ENCODE results near the gene LRRC73. TPM values are rescaled to one million over a fixed set of nuclear protein-coding genes. Genes with fewer than 3 reads are reported as not detected.
A peak's percentile ranks its signal among the peaks of the same experiment; 100 is the strongest.
"Not testable (repeated sequence)": the region's sequence is repeated elsewhere in the genome, so short reads cannot be mapped to it uniquely, and the experiment has no call there.

LRRC73 gene
- under 1 TPM; 0.11 to 0.18 TPM for total RNA-seq

GRCh38 chr6:43509984-43510826 is at the start of gene LRRC73:
LRRC73 (minus strand) TSS chr6:43510346; CDS start chr6:43509785, 561 bp downstream.
- Mint-ChIP-seq H3K4me3 (peak within 1 kb of the TSS; percentile 66), H3K36me3 (ENCODE audit: low read depth) (peaks cover 25% of the 10 kb centered on the region), H3K27me3 (peaks cover 18% of the 10 kb centered on the region), H3K27ac (no peak within 1 kb of the TSS), H3K4me1 (ENCODE audit: low read depth) (peaks cover 20% of the 10 kb centered on the region), H3K9me3 (no peaks in the 10 kb centered on the region)
- ATAC-seq (peak; percentile 68), DNase-seq (peak; percentile 76)
- CTCF ChIA-PET: interaction anchor here (0.7 to 1.3 kb wide), 4 partner anchors 54 to 281 kb away, joined by 3 to 4 read pairs (median 4); partner anchors contain the start of gene DNPH1
- intact Hi-C loops (cut with micrococcal nuclease): loop anchor here (5.0 kb wide), 2 partner anchors 53 to 243 kb away; partner anchors contain the start of gene DLK2
- TF ChIP-seq, protein P1, sequence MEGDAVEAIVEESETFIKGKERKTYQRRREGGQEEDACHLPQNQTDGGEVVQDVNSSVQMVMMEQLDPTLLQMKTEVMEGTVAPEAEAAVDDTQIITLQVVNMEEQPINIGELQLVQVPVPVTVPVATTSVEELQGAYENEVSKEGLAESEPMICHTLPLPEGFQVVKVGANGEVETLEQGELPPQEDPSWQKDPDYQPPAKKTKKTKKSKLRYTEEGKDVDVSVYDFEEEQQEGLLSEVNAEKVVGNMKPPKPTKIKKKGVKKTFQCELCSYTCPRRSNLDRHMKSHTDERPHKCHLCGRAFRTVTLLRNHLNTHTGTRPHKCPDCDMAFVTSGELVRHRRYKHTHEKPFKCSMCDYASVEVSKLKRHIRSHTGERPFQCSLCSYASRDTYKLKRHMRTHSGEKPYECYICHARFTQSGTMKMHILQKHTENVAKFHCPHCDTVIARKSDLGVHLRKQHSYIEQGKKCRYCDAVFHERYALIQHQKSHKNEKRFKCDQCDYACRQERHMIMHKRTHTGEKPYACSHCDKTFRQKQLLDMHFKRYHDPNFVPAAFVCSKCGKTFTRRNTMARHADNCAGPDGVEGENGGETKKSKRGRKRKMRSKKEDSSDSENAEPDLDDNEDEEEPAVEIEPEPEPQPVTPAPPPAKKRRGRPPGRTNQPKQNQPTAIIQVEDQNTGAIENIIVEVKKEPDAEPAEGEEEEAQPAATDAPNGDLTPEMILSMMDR (IDR thresholded peaks at IDR 0.05): no peak
- POLR2A ChIA-PET: interaction anchor here (1.1 to 6.1 kb wide), 4 partner anchors 9 to 263 kb away, joined by 3 to 77 read pairs (median 4); partner anchors contain the start of genes POLR1C and YIPF3

DNA sequence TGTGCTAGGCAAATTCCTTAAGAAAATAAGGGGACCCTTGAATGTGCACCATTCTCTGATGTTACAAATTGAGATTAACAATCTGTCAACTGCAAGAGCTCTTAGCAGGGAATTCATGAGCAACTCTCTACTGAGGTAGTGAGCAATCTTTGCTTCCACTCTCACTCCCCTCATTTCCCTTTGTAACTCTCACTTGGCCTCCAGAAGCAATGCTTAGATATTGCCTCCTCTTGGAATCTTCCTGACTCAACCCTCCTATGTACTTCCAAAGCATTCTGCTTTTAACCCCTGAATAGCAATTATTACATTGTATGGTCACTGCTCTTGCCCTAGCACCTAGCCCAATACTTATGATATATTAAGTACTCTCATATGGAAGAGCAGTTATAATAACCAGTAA is 49.2 kb upstream of the LRRC73 start:
- ATAC-seq: no peak
- TF ChIP-seq, protein P1 (IDR thresholded peaks at IDR 0.05): no peak
- no peaks in the 10 kb centered on the region for H3K9me3 Mint-ChIP-seq
- intact Hi-C loops (cut with micrococcal nuclease): no loop called here
- DNase-seq: no peak
- peaks cover 66% of the 10 kb centered on the region for H3K36me3 Mint-ChIP-seq (ENCODE audit: low read depth)
- H3K27ac Mint-ChIP-seq: no peak overlapping the region
- ChIA-PET POLR2A (interaction anchor here (1.2 to 1.8 kb wide), 3 partner anchors 15 to 36 kb away, joined by 3 to 5 read pairs (median 4); no protein-coding TSS in a partner anchor), CTCF (interaction anchor here (0.8 kb wide), 1 partner anchor 11 kb away, joined by 3 read pairs; no protein-coding TSS in a partner anchor)
- H3K4me3 Mint-ChIP-seq: no peak overlapping the region
- H3K27me3 Mint-ChIP-seq: no peaks in the 10 kb centered on the region
- H3K4me1 Mint-ChIP-seq (ENCODE audit: low read depth): no peaks in the 10 kb centered on the region

DNA sequence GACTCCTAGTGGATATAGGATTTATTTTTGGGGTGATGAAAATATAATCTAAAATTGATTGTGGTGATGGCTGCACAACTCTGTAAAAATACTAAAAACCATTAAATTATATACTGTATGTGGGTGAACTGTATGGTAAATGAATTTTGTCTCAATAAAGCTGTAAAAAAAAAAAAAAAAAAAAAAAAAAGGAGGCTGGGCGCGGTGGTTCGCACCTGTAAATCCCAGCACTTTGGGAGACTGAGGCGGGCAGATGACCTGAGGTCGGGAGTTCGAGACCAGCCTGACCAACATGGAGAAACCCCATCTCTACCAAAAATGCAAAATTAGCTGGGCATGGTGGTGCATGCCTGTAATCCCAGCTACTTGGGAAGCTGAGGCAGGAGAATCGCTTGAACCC is 47.5 kb upstream of the LRRC73 start:
- H3K9me3 Mint-ChIP-seq; H3K4me3 Mint-ChIP-seq; ATAC-seq; POLR2A ChIA-PET; H3K4me1 Mint-ChIP-seq (ENCODE audit: low read depth); DNase-seq; H3K27ac Mint-ChIP-seq; H3K27me3 Mint-ChIP-seq; CTCF ChIA-PET; intact Hi-C loops (cut with micrococcal nuclease): not testable (repeated sequence)
- H3K36me3 Mint-ChIP-seq (ENCODE audit: low read depth): peaks cover 67% of the 10 kb centered on the region

- no peaks in the 10 kb centered on the region for H3K4me1 Mint-ChIP-seq (ENCODE audit: low read depth)
- no peak overlapping the region for H3K4me3 Mint-ChIP-seq
- ATAC-seq: no peak
- intact Hi-C loops (cut with micrococcal nuclease): no loop called here
- ChIA-PET POLR2A (interaction anchor here (0.8 to 4.5 kb wide), 3 partner anchors 16 to 29 kb away, joined by 3 to 18 read pairs (median 4); partner anchors contain the start of genes POLR1C and YIPF3), CTCF (interaction anchor here (0.7 to 3.5 kb wide), 3 partner anchors 19 to 1559 kb away, joined by 3 to 16 read pairs (median 3); no protein-coding TSS in a partner anchor)
- H3K36me3 Mint-ChIP-seq (ENCODE audit: low read depth): peaks cover 65% of the 10 kb centered on the region
- H3K9me3 Mint-ChIP-seq: no peaks in the 10 kb centered on the region
- no peak for DNase-seq
- H3K27ac Mint-ChIP-seq: no peak overlapping the region
- TF ChIP-seq, protein P1 (IDR thresholded peaks at IDR 0.05): no peak
- H3K27me3 Mint-ChIP-seq: no peaks in the 10 kb centered on the region
Observed at GRCh38 chr6:43547222-43547621, 37.1 kb upstream of the LRRC73 start.

DNA sequence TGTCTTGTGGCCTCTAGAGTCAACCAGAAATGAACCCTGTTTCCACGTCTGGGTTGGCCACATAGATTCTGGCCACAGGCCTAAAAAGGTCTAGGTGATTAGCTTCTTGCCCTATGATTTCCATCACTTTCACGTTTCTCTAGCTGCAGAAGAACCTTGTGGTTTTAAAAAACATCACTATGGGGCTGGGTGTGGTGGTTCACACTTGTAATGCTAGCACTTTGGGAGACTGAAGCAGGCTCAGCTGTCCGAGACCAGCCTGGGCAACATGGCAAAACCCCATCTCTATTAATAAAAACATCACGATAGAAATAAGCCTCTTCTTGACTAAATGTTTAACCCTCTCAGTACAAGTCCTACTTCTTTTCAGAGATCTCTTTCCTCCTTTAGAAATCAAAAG is 34.3 kb upstream of the LRRC73 start:
- Mint-ChIP-seq H3K4me1 (ENCODE audit: low read depth) (no peaks in the 10 kb centered on the region), H3K27me3 (no peaks in the 10 kb centered on the region), H3K4me3 (no peak overlapping the region), H3K36me3 (ENCODE audit: low read depth) (peaks cover 59% of the 10 kb centered on the region), H3K9me3 (no peaks in the 10 kb centered on the region), H3K27ac (no peak overlapping the region)
- CTCF ChIA-PET: interaction anchor here (1.7 kb wide), 1 partner anchor 13 kb away, joined by 4 read pairs; no protein-coding TSS in a partner anchor
- TF ChIP-seq, protein P1 (IDR thresholded peaks at IDR 0.05): no peak
- POLR2A ChIA-PET: interaction anchor here (0.9 to 4.5 kb wide), 7 partner anchors 8 to 29 kb away, joined by 3 to 18 read pairs (median 3); partner anchors contain the start of genes POLR1C and YIPF3
- intact Hi-C loops (cut with micrococcal nuclease): no loop called here
- ATAC-seq: no peak
- no peak for DNase-seq
